CD4-positive, alpha-beta T cell (primary cell): ENCODE results near the gene RXFP3. TPM values are rescaled to one million over a fixed set of nuclear protein-coding genes. Genes with fewer than 3 reads are reported as not detected.

Source experiments
- ATAC-seq: fragments of 200-7000 bp; cut with Tn5 transposase; one replicate; pipeline ENCODE4 v1.10.0; 2022; ENCODE audit warnings: mild to moderate bottlenecking; ENCODE audit not compliant: poor library complexity
- CTCF ChIA-PET: fragments of 350-600 bp; sonication (Branson Sonifier 250); formaldehyde crosslinking; loops from one replicate; lab custom pipeline; 2021; ENCODE audit warnings: antibody characterized with exemption, inconsistent platforms; lab: Charles Lee
- POLR2A ChIA-PET: fragments of 350-600 bp; sonication (Branson Sonifier 250); formaldehyde crosslinking; loops from one replicate; lab custom pipeline; 2021; ENCODE audit warnings: antibody characterized with exemption, inconsistent platforms; lab: Charles Lee
- DNase-seq, 14 experiments: peaks; one replicate each; pipeline ENCODE4 v3.0.0-alpha.2; 2013 to 2020; ENCODE audit warnings: mixed read lengths in 2 of 14
- H3K27ac ChIP-seq, 2 donors: one replicate each; pipeline versions ENCODE4 v1.5.1 to v1.7.0; 2013; ENCODE audit warnings: low read length in 2 of 2, low read depth in 1 of 2, mild to moderate bottlenecking in 1 of 2
- H3K27me3 ChIP-seq, 2 experiments: 1 replicate in 1 of 2; 2 replicates in 1 of 2; pipeline versions ENCODE4 v1.6.1 to v1.7.0; 2013; ENCODE audit warnings: low read length in 2 of 2, control low read depth in 1 of 2, mild to moderate bottlenecking in 1 of 2, moderate library complexity in 1 of 2; ENCODE audit not compliant: insufficient read depth in 2 of 2, control insufficient read depth in 1 of 2
- H3K36me3 ChIP-seq: one replicate; pipeline ENCODE4 v1.6.1; 2013; ENCODE audit warnings: low read length, control low read depth; ENCODE audit not compliant: insufficient read depth
- H3K4me1 ChIP-seq: one replicate; pipeline ENCODE4 v1.6.1; 2013; ENCODE audit warnings: low read length, control low read depth; ENCODE audit not compliant: insufficient read depth
- H3K4me3 ChIP-seq: one replicate; pipeline ENCODE4 v1.5.1; 2013; ENCODE audit warnings: mild to moderate bottlenecking, low read length, moderate library complexity
- H3K9me3 ChIP-seq, 2 experiments: 1 replicate in 1 of 2; 2 replicates in 1 of 2; pipeline versions ENCODE4 v1.6.1 to v1.7.0; 2013; ENCODE audit warnings: low read length in 2 of 2, mild to moderate bottlenecking in 2 of 2, control low read depth in 1 of 2, moderate library complexity in 1 of 2; ENCODE audit not compliant: control insufficient read depth in 1 of 2, insufficient read depth in 1 of 2
- H3K27ac Mint-ChIP-seq: one replicate; pipeline ENCODE4 v1.8.0; 2020; ENCODE audit warnings: mixed read lengths
- H3K27me3 Mint-ChIP-seq: one replicate; pipeline ENCODE4 v1.8.0; 2021; ENCODE audit warnings: mixed read lengths
- H3K36me3 Mint-ChIP-seq: one replicate; pipeline ENCODE4 v1.8.0; 2021; ENCODE audit warnings: low read depth, mixed read lengths
- H3K4me1 Mint-ChIP-seq: one replicate; pipeline ENCODE4 v1.8.0; 2021; ENCODE audit warnings: low read depth, mixed read lengths
- H3K4me3 Mint-ChIP-seq: one replicate; pipeline ENCODE4 v1.8.0; 2020; ENCODE audit warnings: mild to moderate bottlenecking, mixed read lengths
- H3K9me3 Mint-ChIP-seq: one replicate; pipeline ENCODE4 v1.8.0; 2020; ENCODE audit warnings: mixed read lengths
- CTCF ChIP-seq: fragments of 200-600 bp; IDR thresholded peaks from one replicate; pipeline ENCODE4 v1.8.0; 2022; ENCODE audit warnings: antibody characterized with exemption, mild to moderate bottlenecking
- intact Hi-C, 2 experiments: fragments of 100-400 bp; cut with DNase I in 1 of 2; cut with micrococcal nuclease in 1 of 2; formaldehyde crosslinking; loops; one replicate each; pipeline versions ENCODE4 v1.15.1 to v1.9.0; 2023 to 2025; cut with DNase I, micrococcal nuclease
- total RNA-seq, 174 experiments: library from RNA in 2 of 174; stranded (reverse) in 2 of 174; gene quantifications; one replicate each; pipeline ENCODE4 v1.2.3 and lab custom pipeline; 2021 to 2026

RXFP3 gene
- total RNA-seq, 2 experiments from 2014 or later, result not detected

- POLR2A ChIA-PET, result no interaction called here
These were observed 40.1 kb downstream of the RXFP3 start for GRCh38 chr5:33976307-33976706.

GRCh38 chr5:33978306-33978705, 42.1 kb downstream of the RXFP3 start:
- no peaks in the 10 kb centered on the region for H3K9me3 Mint-ChIP-seq
- H3K9me3 ChIP-seq, result no peaks in the 10 kb centered on the region
- intact Hi-C loops, result no loop called here
- no peaks in the 10 kb centered on the region for H3K27me3 Mint-ChIP-seq
- H3K36me3 Mint-ChIP-seq, result no peaks in the 10 kb centered on the region
- ChIA-PET CTCF (no interaction called here), POLR2A (interaction anchor here (0.6 kb wide), 1 partner anchor 8 kb away, joined by 3 read pairs; no protein-coding TSS in a partner anchor)
- H3K4me1 ChIP-seq, result no peaks in the 10 kb centered on the region
- no peak overlapping the region for H3K4me3 ChIP-seq
- H3K4me1 Mint-ChIP-seq, result no peaks in the 10 kb centered on the region
- no peaks in the 10 kb centered on the region for H3K27me3 ChIP-seq
- DNase-seq (no peak), ATAC-seq (no peak)
- no peak for TF ChIP-seq CTCF
- no peaks in the 10 kb centered on the region for H3K36me3 ChIP-seq
- no peak overlapping the region for H3K27ac ChIP-seq
- H3K4me3 Mint-ChIP-seq, result no peak overlapping the region
- no peak overlapping the region for H3K27ac Mint-ChIP-seq

More at GRCh38 chr5:33976307-33976706, 40.1 kb downstream of the RXFP3 start:
- CTCF ChIA-PET, result no interaction called here
- Mint-ChIP-seq H3K9me3 (no peaks in the 10 kb centered on the region), H3K27me3 (no peaks in the 10 kb centered on the region), H3K27ac (no peak overlapping the region), H3K4me3 (no peak overlapping the region), H3K4me1 (no peaks in the 10 kb centered on the region), H3K36me3 (no peaks in the 10 kb centered on the region)
- Histone ChIP-seq H3K4me3 (no peak overlapping the region), H3K9me3 (no peaks in the 10 kb centered on the region), H3K36me3 (no peaks in the 10 kb centered on the region), H3K4me1 (no peaks in the 10 kb centered on the region), H3K27ac (no peak overlapping the region), H3K27me3 (no peaks in the 10 kb centered on the region)
- DNase-seq, result no peak
- no peak for TF ChIP-seq CTCF
- intact Hi-C loops, result no loop called here
- ATAC-seq, result no peak

GRCh38 chr5:33980030-33980429, 43.8 kb downstream of the RXFP3 start:
- no peak overlapping the region for H3K4me3 Mint-ChIP-seq
- no peaks in the 10 kb centered on the region for H3K27me3 Mint-ChIP-seq
- no peak overlapping the region for H3K27ac Mint-ChIP-seq
- TF ChIP-seq CTCF, result no peak
- intact Hi-C loops, result no loop called here
- H3K27me3 ChIP-seq, result no peaks in the 10 kb centered on the region
- no peaks in the 10 kb centered on the region for H3K9me3 Mint-ChIP-seq
- POLR2A ChIA-PET, result no interaction called here
- H3K27ac ChIP-seq, result no peak overlapping the region
- H3K4me1 Mint-ChIP-seq, result no peaks in the 10 kb centered on the region
- H3K36me3 Mint-ChIP-seq, result no peaks in the 10 kb centered on the region
- no peak for DNase-seq
- H3K9me3 ChIP-seq, result no peaks in the 10 kb centered on the region
- no peaks in the 10 kb centered on the region for H3K36me3 ChIP-seq
- ATAC-seq, result no peak
- H3K4me1 ChIP-seq, result no peaks in the 10 kb centered on the region
- H3K4me3 ChIP-seq, result no peak overlapping the region
- CTCF ChIA-PET, result no interaction called here
